GM23338 (cell line): ENCODE results near the gene POLR2F. TPM values are rescaled to one million over a fixed set of nuclear protein-coding genes. Genes with fewer than 3 reads are reported as not detected.

Experiments used
- ATAC-seq: fragments of 200-7000 bp; cut with Tn5 transposase; 3 replicates; pipeline ENCODE4 v1.9.1; 2020
- DNase-seq: peaks from one replicate; pipeline ENCODE4 v3.0.0-alpha.2; 2015; ENCODE audit warnings: low spot score
- H2AFZ ChIP-seq: fragments of 200-600 bp; sonication (generic); 2 replicates; pipeline ENCODE4 v1.8.0; 2016; ENCODE audit warnings: antibody characterized with exemption, mild to moderate bottlenecking, moderate library complexity
- H3F3A ChIP-seq: fragments of 200-600 bp; sonication (generic); replicated peaks from 2 replicates; pipeline ENCODE4 v1.8.0; 2017; ENCODE audit warnings: antibody characterized with exemption, mixed run types, low read depth
- H3K27ac ChIP-seq: fragments of 200-600 bp; sonication (generic); 2 replicates; pipeline ENCODE4 v1.6.1; 2016; ENCODE audit warnings: low read depth
- H3K27me3 ChIP-seq: fragments of 200-600 bp; sonication (generic); 2 replicates; pipeline ENCODE4 v1.8.0; 2016; ENCODE audit warnings: mild to moderate bottlenecking, mixed run types, moderate library complexity; ENCODE audit not compliant: insufficient read depth
- H3K36me3 ChIP-seq: fragments of 200-600 bp; sonication (generic); 2 replicates; pipeline ENCODE4 v1.8.0; 2016; ENCODE audit warnings: mild to moderate bottlenecking; ENCODE audit not compliant: insufficient read depth
- H3K4me1 ChIP-seq: fragments of 200-600 bp; sonication (generic); 2 replicates; pipeline ENCODE4 v1.8.0; 2016; ENCODE audit warnings: mild to moderate bottlenecking, moderate library complexity; ENCODE audit not compliant: insufficient read depth
- H3K4me2 ChIP-seq: fragments of 200-600 bp; sonication (generic); 2 replicates; pipeline ENCODE4 v1.7.1; 2017; ENCODE audit warnings: mixed run types
- H3K4me3 ChIP-seq: fragments of 200-600 bp; sonication (generic); 2 replicates; pipeline ENCODE4 v1.6.1; 2016; ENCODE audit warnings: mixed run types
- H3K79me2 ChIP-seq: fragments of 200-600 bp; sonication (generic); replicated peaks from 2 replicates; pipeline ENCODE4 v1.8.0; 2017; ENCODE audit warnings: mild to moderate bottlenecking; ENCODE audit not compliant: insufficient read depth
- H3K9me2 ChIP-seq: fragments of 200-600 bp; sonication (generic); 2 replicates; pipeline ENCODE4 v1.8.0; 2017; ENCODE audit not compliant: insufficient read depth
- H4K20me1 ChIP-seq: fragments of 200-600 bp; sonication (generic); replicated peaks from 2 replicates; pipeline ENCODE4 v1.8.0; 2017; ENCODE audit warnings: mild to moderate bottlenecking; ENCODE audit not compliant: insufficient read depth
- H3K27ac Mint-ChIP-seq: 2 replicates; pipeline ENCODE4 v1.8.0; 2020; ENCODE audit warnings: inconsistent platforms, mild to moderate bottlenecking, moderate library complexity, mixed read lengths
- H3K27me3 Mint-ChIP-seq: 3 replicates; pipeline ENCODE4 v1.8.0; 2022; ENCODE audit warnings: low read depth, mild to moderate bottlenecking, moderate library complexity, mixed read lengths, inconsistent platforms; ENCODE audit not compliant: insufficient read depth, poor library complexity
- H3K36me3 Mint-ChIP-seq: 3 replicates; pipeline ENCODE4 v1.8.0; 2021; ENCODE audit warnings: low read depth, mild to moderate bottlenecking, inconsistent platforms, moderate library complexity, mixed read lengths
- H3K4me1 Mint-ChIP-seq: 3 replicates; pipeline ENCODE4 v1.8.0; 2020; ENCODE audit warnings: mild to moderate bottlenecking, inconsistent platforms, mixed read lengths
- H3K4me3 Mint-ChIP-seq: 3 replicates; pipeline ENCODE4 v1.8.0; 2021; ENCODE audit warnings: moderate library complexity, mild to moderate bottlenecking, inconsistent platforms, mixed read lengths
- H3K9me3 Mint-ChIP-seq: 3 replicates; pipeline ENCODE4 v1.8.0; 2020; ENCODE audit warnings: moderate library complexity, mild to moderate bottlenecking, inconsistent platforms, mixed read lengths
- CREB1 ChIP-seq: fragments of 250-450 bp; sonication (Bioruptor Pico); IDR thresholded peaks from 2 replicates; pipeline ENCODE4 v1.5.0; 2020; ENCODE audit warnings: low read depth, mild to moderate bottlenecking, moderate library complexity
- ETS1 ChIP-seq: IDR thresholded peaks from 2 replicates; pipeline ENCODE4 v1.6.1; 2016; ENCODE audit warnings: antibody characterized with exemption
- EZH2 ChIP-seq: fragments of 200-600 bp; sonication (generic); IDR thresholded peaks from one replicate; pipeline ENCODE4 v1.8.0; 2017; ENCODE audit warnings: antibody characterized with exemption, mild to moderate bottlenecking, low read depth; ENCODE audit not compliant: unreplicated experiment
- EZH2phosphoT487 ChIP-seq: fragments of 200-600 bp; sonication (generic); IDR thresholded peaks from one replicate; pipeline ENCODE4 v1.8.1; 2018; ENCODE audit warnings: antibody characterized with exemption; ENCODE audit not compliant: unreplicated experiment
- JUNB ChIP-seq: IDR thresholded peaks from one replicate; pipeline ENCODE4 v1.6.1; 2016; ENCODE audit warnings: antibody characterized with exemption; ENCODE audit not compliant: unreplicated experiment
- NANOG ChIP-seq: IDR thresholded peaks from 2 replicates; pipeline ENCODE4 v1.6.1; 2016; ENCODE audit warnings: antibody characterized with exemption, borderline replicate concordance
- POLR2AphosphoS5 ChIP-seq: IDR thresholded peaks from 2 replicates; pipeline ENCODE4 v1.6.1; 2016; ENCODE audit warnings: antibody characterized with exemption, low read depth
- STAT1 ChIP-seq: IDR thresholded peaks from one replicate; pipeline ENCODE4 v1.6.1; 2016; ENCODE audit warnings: antibody characterized with exemption; ENCODE audit not compliant: unreplicated experiment
- ZNF114 ChIP-seq: fragments of 250-450 bp; sonication (Bioruptor Pico); IDR thresholded peaks from 2 replicates; pipeline ENCODE4 v1.5.0; 2020; ENCODE audit warnings: mild to moderate bottlenecking, moderate library complexity
- ZNF331 ChIP-seq: fragments of 250-450 bp; sonication (Bioruptor Pico); IDR thresholded peaks from 2 replicates; pipeline ENCODE4 v1.5.0; 2020; ENCODE audit warnings: low read depth, mild to moderate bottlenecking, moderate library complexity
- ZNF462 ChIP-seq: fragments of 250-450 bp; sonication (Bioruptor Pico); IDR thresholded peaks from 2 replicates; pipeline ENCODE4 v1.5.0; 2020; ENCODE audit warnings: mild to moderate bottlenecking, moderate library complexity
- polyA plus RNA-seq: library from polyadenylated mRNA; unstranded; fragments of >200 nt; fragmentation: Nextera tagmentation; extraction: Ambion mirVana; gene quantifications from 2 replicates; pipeline ENCODE4 v1.2.1, GENCODE V29; 2016
- total RNA-seq: library from RNA; depleted of rRNA; stranded (reverse); fragments of >200 nt; shearing (Covaris generic); gene quantifications from 2 replicates; pipeline ENCODE4 v1.2.3, GENCODE V29; 2014
- TF ChIP-seq, protein P1 (sequence below), 2 experiments: fragments of 200-600 bp in 1 of 2; sonication (generic) in 1 of 2; conservative IDR thresholded peaks; 2 replicates each; pipeline versions ENCODE4 v1.5.1 to v1.6.1; 2016 to 2017; ENCODE audit warnings: antibody characterized with exemption in 2 of 2, low read depth in 2 of 2, mild to moderate bottlenecking in 2 of 2, moderate library complexity in 1 of 2
- TF ChIP-seq, protein P2 (sequence below): IDR thresholded peaks from one replicate; pipeline ENCODE4 v1.6.1; 2018; ENCODE audit warnings: antibody characterized with exemption; ENCODE audit not compliant: unreplicated experiment

POLR2F gene
- total and polyA plus RNA-seq, 2 experiments from 2014 or later = 144 to 429 TPM

- H3K4me2 ChIP-seq = no peak overlapping the region
- H3K36me3 ChIP-seq = no peaks in the 10 kb centered on the region
- Mint-ChIP-seq H3K27ac (no peak overlapping the region), H3K36me3 (peaks cover 11% of the 10 kb centered on the region), H3K27me3 (peaks cover 13% of the 10 kb centered on the region), H3K4me3 (no peak overlapping the region; the same call in 2 of the 3 replicates), H3K4me1 (peaks cover 41% of the 10 kb centered on the region), H3K9me3 (no peaks in the 10 kb centered on the region; the same call in 2 of the 3 replicates)
- peaks cover 25% of the 10 kb centered on the region for H3K4me1 ChIP-seq
- H2AFZ ChIP-seq = no peak overlapping the region
- H3K27ac ChIP-seq = peak overlapping the region; percentile 66; the same call in 1 of the 2 replicates
- no peak for DNase-seq
- no peak overlapping the region for H3K4me3 ChIP-seq
- peaks cover 3% of the 10 kb centered on the region; the same call in 1 of the 2 replicates for H3K9me2 ChIP-seq
- no peaks in the 10 kb centered on the region; the same call in 1 of the 2 replicates for H4K20me1 ChIP-seq
- H3F3A ChIP-seq = peaks cover 20% of the 10 kb centered on the region
- no peak for ATAC-seq
- TF ChIP-seq ZNF114 = no peak
- TF ChIP-seq, protein P1, sequence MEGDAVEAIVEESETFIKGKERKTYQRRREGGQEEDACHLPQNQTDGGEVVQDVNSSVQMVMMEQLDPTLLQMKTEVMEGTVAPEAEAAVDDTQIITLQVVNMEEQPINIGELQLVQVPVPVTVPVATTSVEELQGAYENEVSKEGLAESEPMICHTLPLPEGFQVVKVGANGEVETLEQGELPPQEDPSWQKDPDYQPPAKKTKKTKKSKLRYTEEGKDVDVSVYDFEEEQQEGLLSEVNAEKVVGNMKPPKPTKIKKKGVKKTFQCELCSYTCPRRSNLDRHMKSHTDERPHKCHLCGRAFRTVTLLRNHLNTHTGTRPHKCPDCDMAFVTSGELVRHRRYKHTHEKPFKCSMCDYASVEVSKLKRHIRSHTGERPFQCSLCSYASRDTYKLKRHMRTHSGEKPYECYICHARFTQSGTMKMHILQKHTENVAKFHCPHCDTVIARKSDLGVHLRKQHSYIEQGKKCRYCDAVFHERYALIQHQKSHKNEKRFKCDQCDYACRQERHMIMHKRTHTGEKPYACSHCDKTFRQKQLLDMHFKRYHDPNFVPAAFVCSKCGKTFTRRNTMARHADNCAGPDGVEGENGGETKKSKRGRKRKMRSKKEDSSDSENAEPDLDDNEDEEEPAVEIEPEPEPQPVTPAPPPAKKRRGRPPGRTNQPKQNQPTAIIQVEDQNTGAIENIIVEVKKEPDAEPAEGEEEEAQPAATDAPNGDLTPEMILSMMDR (conservative IDR thresholded peaks at IDR 0.05; ENCODE audit: low read depth in 2 of 2) = no peak
- no peak for TF ChIP-seq POLR2AphosphoS5
- no peak for TF ChIP-seq NANOG
- TF ChIP-seq EZH2phosphoT487 = no peak
- TF ChIP-seq, protein P2, sequence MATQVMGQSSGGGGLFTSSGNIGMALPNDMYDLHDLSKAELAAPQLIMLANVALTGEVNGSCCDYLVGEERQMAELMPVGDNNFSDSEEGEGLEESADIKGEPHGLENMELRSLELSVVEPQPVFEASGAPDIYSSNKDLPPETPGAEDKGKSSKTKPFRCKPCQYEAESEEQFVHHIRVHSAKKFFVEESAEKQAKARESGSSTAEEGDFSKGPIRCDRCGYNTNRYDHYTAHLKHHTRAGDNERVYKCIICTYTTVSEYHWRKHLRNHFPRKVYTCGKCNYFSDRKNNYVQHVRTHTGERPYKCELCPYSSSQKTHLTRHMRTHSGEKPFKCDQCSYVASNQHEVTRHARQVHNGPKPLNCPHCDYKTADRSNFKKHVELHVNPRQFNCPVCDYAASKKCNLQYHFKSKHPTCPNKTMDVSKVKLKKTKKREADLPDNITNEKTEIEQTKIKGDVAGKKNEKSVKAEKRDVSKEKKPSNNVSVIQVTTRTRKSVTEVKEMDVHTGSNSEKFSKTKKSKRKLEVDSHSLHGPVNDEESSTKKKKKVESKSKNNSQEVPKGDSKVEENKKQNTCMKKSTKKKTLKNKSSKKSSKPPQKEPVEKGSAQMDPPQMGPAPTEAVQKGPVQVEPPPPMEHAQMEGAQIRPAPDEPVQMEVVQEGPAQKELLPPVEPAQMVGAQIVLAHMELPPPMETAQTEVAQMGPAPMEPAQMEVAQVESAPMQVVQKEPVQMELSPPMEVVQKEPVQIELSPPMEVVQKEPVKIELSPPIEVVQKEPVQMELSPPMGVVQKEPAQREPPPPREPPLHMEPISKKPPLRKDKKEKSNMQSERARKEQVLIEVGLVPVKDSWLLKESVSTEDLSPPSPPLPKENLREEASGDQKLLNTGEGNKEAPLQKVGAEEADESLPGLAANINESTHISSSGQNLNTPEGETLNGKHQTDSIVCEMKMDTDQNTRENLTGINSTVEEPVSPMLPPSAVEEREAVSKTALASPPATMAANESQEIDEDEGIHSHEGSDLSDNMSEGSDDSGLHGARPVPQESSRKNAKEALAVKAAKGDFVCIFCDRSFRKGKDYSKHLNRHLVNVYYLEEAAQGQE = no peak
- no peak for TF ChIP-seq ZNF331
- TF ChIP-seq EZH2 = no peak
- no peak for TF ChIP-seq ETS1
- TF ChIP-seq ZNF462 (CRISPR knock-in tag) = no peak
- TF ChIP-seq STAT1 = no peak
- TF ChIP-seq JUNB = no peak
- no peak for TF ChIP-seq CREB1 (CRISPR knock-in tag)
- no peaks in the 10 kb centered on the region; the same call in 1 of the 2 replicates for H3K79me2 ChIP-seq
- H3K27me3 ChIP-seq = no peaks in the 10 kb centered on the region
Measured at GRCh38 chr22:37909766-37910165, 43.7 kb upstream of the POLR2F start.
